CD14-positive monocyte (primary cell): ENCODE results near the gene TLX1. TPM values are rescaled to one million over a fixed set of nuclear protein-coding genes. Genes with fewer than 3 reads are reported as not detected.

Experiments
- DNase-seq, 3 donors: peaks; one replicate each; pipeline ENCODE4 v3.0.0-alpha.2; 2011 to 2022
- H2AFZ ChIP-seq: 2 replicates; pipeline ENCODE4 v1.6.0; 2012; ENCODE audit warnings: mild to moderate bottlenecking, low read depth, low read length, inconsistent platforms; ENCODE audit not compliant: insufficient read depth, poor library complexity, severe bottlenecking
- H3K27ac ChIP-seq, 2 donors: 1 replicate in 1 of 2; 2 replicates in 1 of 2; pipeline ENCODE4 v1.5.1; 2012 to 2013; ENCODE audit warnings: low read length in 2 of 2, control low read depth in 1 of 2, inconsistent platforms in 1 of 2, low read depth in 1 of 2, mild to moderate bottlenecking in 1 of 2
- H3K27me3 ChIP-seq, 2 donors: one replicate each; pipeline versions ENCODE4 v1.6.0 to v1.6.1; 2011 to 2013; ENCODE audit warnings: low read length in 2 of 2; ENCODE audit not compliant: control insufficient read depth in 2 of 2, insufficient read depth in 2 of 2
- H3K36me3 ChIP-seq, 2 donors: replicated peaks in 1 of 2; 1 replicate in 1 of 2; 2 replicates in 1 of 2; pipeline versions ENCODE4 v1.5.1 to v1.6.1; 2012 to 2013; ENCODE audit warnings: low read length in 2 of 2, control low read depth in 1 of 2, inconsistent platforms in 1 of 2, mild to moderate bottlenecking in 1 of 2; ENCODE audit not compliant: insufficient read depth in 2 of 2, control insufficient read depth in 1 of 2
- H3K4me1 ChIP-seq, 2 donors: 1 replicate in 1 of 2; 2 replicates in 1 of 2; pipeline versions ENCODE4 v1.5.1 to v1.6.1; 2012 to 2013; ENCODE audit warnings: low read length in 2 of 2, control low read depth in 1 of 2, inconsistent platforms in 1 of 2, mild to moderate bottlenecking in 1 of 2, moderate library complexity in 1 of 2; ENCODE audit not compliant: insufficient read depth in 2 of 2, control insufficient read depth in 1 of 2
- H3K4me2 ChIP-seq: replicated peaks from 2 replicates; pipeline ENCODE3; 2012; ENCODE audit warnings: low read length, moderate library complexity, mild to moderate bottlenecking; ENCODE audit not compliant: poor library complexity, severe bottlenecking; ENCODE audit errors: extremely low read depth
- H3K4me3 ChIP-seq, 3 experiments: fragments of 200-600 bp in 1 of 3; sonication (generic) in 1 of 3; replicated peaks in 1 of 3; 1 replicate in 2 of 3; 2 replicates in 1 of 3; pipeline ENCODE4 v1.5.1; 2011 to 2013; ENCODE audit warnings: low read length in 3 of 3, mild to moderate bottlenecking in 3 of 3, control low read depth in 2 of 3, low read depth in 2 of 3, inconsistent platforms in 1 of 3, moderate library complexity in 1 of 3
- H3K79me2 ChIP-seq: 2 replicates; pipeline ENCODE4 v1.6.0; 2012; ENCODE audit warnings: mild to moderate bottlenecking, control low read depth, inconsistent platforms, low read length, moderate library complexity; ENCODE audit not compliant: insufficient read depth
- H3K9ac ChIP-seq: 2 replicates; pipeline ENCODE4 v1.6.0; 2017; ENCODE audit warnings: low read length, mild to moderate bottlenecking; ENCODE audit not compliant: insufficient read depth, poor library complexity, severe bottlenecking
- H3K9me3 ChIP-seq, 2 donors: replicated peaks in 1 of 2; 1 replicate in 1 of 2; 2 replicates in 1 of 2; pipeline versions ENCODE4 v1.5.1 to v1.6.1; 2012 to 2013; ENCODE audit warnings: low read length in 2 of 2, control low read depth in 1 of 2; ENCODE audit not compliant: control insufficient read depth in 1 of 2, insufficient read depth in 1 of 2
- H4K20me1 ChIP-seq: 2 replicates; pipeline ENCODE4 v1.6.0; 2012; ENCODE audit warnings: mild to moderate bottlenecking, low read length, control low read depth, moderate library complexity; ENCODE audit not compliant: insufficient read depth
- H3K27ac Mint-ChIP-seq, 7 donors: one replicate each; pipeline ENCODE4 v1.8.0; 2020; ENCODE audit warnings: mild to moderate bottlenecking in 7 of 7, mixed read lengths in 7 of 7, moderate library complexity in 6 of 7, inconsistent platforms in 2 of 7
- H3K27me3 Mint-ChIP-seq, 3 donors: one replicate each; pipeline ENCODE4 v1.8.0; 2021 to 2022; ENCODE audit warnings: low read depth in 3 of 3, mild to moderate bottlenecking in 3 of 3, mixed read lengths in 3 of 3, moderate library complexity in 3 of 3, inconsistent platforms in 1 of 3
- H3K36me3 Mint-ChIP-seq, 2 donors: one replicate each; pipeline ENCODE4 v1.8.0; 2020; ENCODE audit warnings: mixed read lengths in 2 of 2, inconsistent platforms in 1 of 2, mild to moderate bottlenecking in 1 of 2
- H3K4me1 Mint-ChIP-seq: one replicate; pipeline ENCODE4 v1.8.0; 2020; ENCODE audit warnings: mild to moderate bottlenecking, mixed read lengths
- H3K4me3 Mint-ChIP-seq, 2 donors: one replicate each; pipeline ENCODE4 v1.8.0; 2020; ENCODE audit warnings: mild to moderate bottlenecking in 2 of 2, mixed read lengths in 2 of 2, moderate library complexity in 1 of 2
- H3K9me3 Mint-ChIP-seq, 7 donors: one replicate each; pipeline ENCODE4 v1.8.0; 2020 to 2022; ENCODE audit warnings: mixed read lengths in 7 of 7, mild to moderate bottlenecking in 6 of 7, moderate library complexity in 6 of 7, inconsistent platforms in 2 of 7
- WGBS: methylation state at CpG from one replicate; pipeline ENCODE4 v1.1.5; 2013; ENCODE audit warnings: missing lambda C conversion rate; ENCODE audit not compliant: insufficient coverage; 5-methylcytosine and 5-hydroxymethylcytosine counted together
- intact Hi-C, 2 donors: fragments of 100-400 bp; cut with micrococcal nuclease; formaldehyde crosslinking; loops; one replicate each; pipeline versions ENCODE4 v1.15.0 to v1.15.1; 2023
- polyA minus RNA-seq: library from RNA; depleted of rRNA, polyadenylated mRNA; stranded (reverse); fragments of >200 nt; gene quantifications from 2 replicates; pipeline ENCODE4 v1.2.3, GENCODE V29; 2012
- polyA plus RNA-seq, 3 donors: library from polyadenylated mRNA; depleted of rRNA in 1 of 3; unstranded in 2 of 3; stranded (reverse) in 1 of 3; fragments of 300-500 nt in 2 of 3; fragments of >200 nt in 1 of 3; fragmentation: Illumina TruSeq in 2 of 3; gene quantifications; 1 replicate in 2 of 3; 2 replicates in 1 of 3; pipeline ENCODE4 v1.2.3, GENCODE V29; 2012 to 2021
- total RNA-seq, 12 experiments: library from RNA in 1 of 12; stranded (reverse) in 1 of 12; fragments of 120-200 nt in 1 of 12; gene quantifications; one replicate each; pipeline ENCODE4 v1.2.4 and lab custom pipeline; 2013 to 2026; ENCODE audit warnings: mixed read lengths in 6 of 12, inconsistent platforms in 1 of 12
- TF ChIP-seq, protein P1 (sequence below): fragments of 200-600 bp; IDR thresholded peaks from one replicate; pipeline ENCODE4 v1.8.0; 2022; ENCODE audit warnings: antibody characterized with exemption, mild to moderate bottlenecking

TLX1 gene
- not detected for total RNA-seq (2013)
- not detected for polyA plus RNA-seq
- polyA minus RNA-seq = 0.69 TPM in 1 of 2 replicates, not detected in the other
- 0 to 0.75 (median 0) reads per million in 11 experiments for total RNA-seq (lab: John Stamatoyannopoulos, UW)

DNA sequence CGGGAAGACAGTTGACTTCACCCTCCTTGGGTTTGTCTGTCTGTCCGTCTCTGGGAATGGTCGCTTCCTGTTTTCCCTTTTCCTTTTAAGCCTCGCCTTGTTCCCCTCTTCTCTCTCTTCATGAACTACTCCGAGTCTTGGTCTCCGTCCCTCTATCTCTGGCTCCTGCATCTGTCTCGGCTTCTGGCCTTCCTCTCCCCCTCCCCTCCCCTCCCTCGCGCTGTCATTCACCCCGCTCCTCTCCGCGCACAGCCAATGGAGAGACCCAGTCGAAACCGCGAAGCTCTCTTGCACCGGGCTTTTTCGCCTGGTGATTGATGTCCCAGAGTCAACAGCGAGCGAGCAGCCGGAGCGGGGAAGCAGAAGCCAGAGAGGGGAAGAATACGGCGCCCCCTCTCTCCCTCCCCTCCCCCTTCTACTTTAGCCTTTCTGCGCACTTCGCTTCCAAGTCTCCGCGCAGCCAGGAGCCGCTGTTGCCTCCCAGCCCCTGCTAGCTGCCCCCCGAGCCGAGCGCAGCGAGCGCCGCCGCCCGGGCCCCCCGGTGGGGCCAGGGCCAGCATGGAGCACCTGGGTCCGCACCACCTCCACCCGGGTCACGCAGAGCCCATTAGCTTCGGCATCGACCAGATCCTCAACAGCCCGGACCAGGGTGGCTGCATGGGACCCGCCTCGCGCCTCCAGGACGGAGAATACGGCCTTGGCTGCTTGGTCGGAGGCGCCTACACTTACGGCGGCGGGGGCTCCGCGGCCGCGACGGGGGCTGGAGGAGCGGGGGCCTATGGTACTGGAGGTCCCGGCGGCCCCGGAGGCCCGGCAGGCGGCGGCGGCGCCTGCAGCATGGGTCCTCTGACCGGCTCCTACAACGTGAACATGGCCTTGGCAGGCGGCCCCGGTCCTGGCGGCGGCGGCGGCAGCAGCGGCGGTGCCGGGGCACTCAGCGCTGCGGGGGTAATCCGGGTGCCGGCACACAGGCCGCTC, at the start of gene TLX1:
Gene TLX1, plus strand, starts transcription at position 317 of the 978 bp plus-strand sequence. Its CDS starts 242 bp downstream, at position 559.
- no peak within 1 kb of the TSS for H3K9ac ChIP-seq
- H3K36me3 ChIP-seq = no peaks in the 10 kb centered on the region
- no peak within 1 kb of the TSS for H3K4me3 ChIP-seq
- no peaks in the 10 kb centered on the region for H3K79me2 ChIP-seq
- peaks cover 23% of the 10 kb centered on the region for H3K4me1 Mint-ChIP-seq
- peak within 1 kb of the TSS in 1 of 2 donors; percentile 86 for H3K4me3 Mint-ChIP-seq
- no peak within 1 kb of the TSS for H3K27ac Mint-ChIP-seq
- H4K20me1 ChIP-seq = no peaks in the 10 kb centered on the region
- peaks cover 14% of the 10 kb centered on the region in 2 donors for H3K4me1 ChIP-seq
- intact Hi-C loops = no loop called here
- H3K4me2 ChIP-seq = no peak within 1 kb of the TSS
- H3K9me3 ChIP-seq = peaks cover 3 to 48% of the 10 kb centered on the region in 2 donors
- peaks cover 86 to 96% of the 10 kb centered on the region in 2 donors for H3K27me3 ChIP-seq
- TF ChIP-seq, protein P1, sequence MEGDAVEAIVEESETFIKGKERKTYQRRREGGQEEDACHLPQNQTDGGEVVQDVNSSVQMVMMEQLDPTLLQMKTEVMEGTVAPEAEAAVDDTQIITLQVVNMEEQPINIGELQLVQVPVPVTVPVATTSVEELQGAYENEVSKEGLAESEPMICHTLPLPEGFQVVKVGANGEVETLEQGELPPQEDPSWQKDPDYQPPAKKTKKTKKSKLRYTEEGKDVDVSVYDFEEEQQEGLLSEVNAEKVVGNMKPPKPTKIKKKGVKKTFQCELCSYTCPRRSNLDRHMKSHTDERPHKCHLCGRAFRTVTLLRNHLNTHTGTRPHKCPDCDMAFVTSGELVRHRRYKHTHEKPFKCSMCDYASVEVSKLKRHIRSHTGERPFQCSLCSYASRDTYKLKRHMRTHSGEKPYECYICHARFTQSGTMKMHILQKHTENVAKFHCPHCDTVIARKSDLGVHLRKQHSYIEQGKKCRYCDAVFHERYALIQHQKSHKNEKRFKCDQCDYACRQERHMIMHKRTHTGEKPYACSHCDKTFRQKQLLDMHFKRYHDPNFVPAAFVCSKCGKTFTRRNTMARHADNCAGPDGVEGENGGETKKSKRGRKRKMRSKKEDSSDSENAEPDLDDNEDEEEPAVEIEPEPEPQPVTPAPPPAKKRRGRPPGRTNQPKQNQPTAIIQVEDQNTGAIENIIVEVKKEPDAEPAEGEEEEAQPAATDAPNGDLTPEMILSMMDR = no peak
- peaks cover 4 to 9% of the 10 kb centered on the region in 2 donors for H3K36me3 Mint-ChIP-seq
- H3K27ac ChIP-seq = no peak within 1 kb of the TSS
- H3K27me3 Mint-ChIP-seq = peaks cover 89 to 98% (median 94%) of the 10 kb centered on the region in 3 donors
- no peak for DNase-seq
- under 1% methylated on average over 70 of the region's 83 CpGs for WGBS
- H3K9me3 Mint-ChIP-seq = peaks cover 0 to 56% (median 21%) of the 10 kb centered on the region in 7 donors
- H2AFZ ChIP-seq = no peak within 1 kb of the TSS

DNA sequence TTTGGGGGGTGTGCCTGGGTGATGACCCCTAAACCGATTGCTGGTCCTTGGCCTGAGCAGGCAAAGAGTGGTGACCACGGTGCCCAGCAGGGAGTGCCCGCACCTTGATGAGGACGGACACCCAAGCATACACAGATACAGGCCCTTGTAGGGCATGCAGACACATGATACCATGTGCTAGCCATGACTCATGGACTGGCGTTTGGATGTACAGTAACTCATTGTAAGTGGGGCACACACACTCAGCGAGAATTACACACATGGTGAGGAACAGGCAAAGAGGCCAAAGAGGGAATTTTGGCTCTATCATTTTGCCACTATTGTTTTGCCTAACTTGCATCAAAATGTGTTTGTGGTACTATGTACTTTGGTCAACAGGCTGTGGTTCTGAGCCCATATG, 45.3 kb upstream of the TLX1 start:
- WGBS = 92% methylated on average over 6 of the region's 6 CpGs
- H3K9me3 ChIP-seq = no peaks in the 10 kb centered on the region
- H3K9ac ChIP-seq = no peak overlapping the region
- Mint-ChIP-seq H3K4me3 (no peak overlapping the region), H3K4me1 (no peaks in the 10 kb centered on the region), H3K36me3 (no peaks in the 10 kb centered on the region), H3K27ac (no peak overlapping the region), H3K27me3 (peaks cover 57 to 86% (median 60%) of the 10 kb centered on the region in 3 donors), H3K9me3 (peaks cover 0 to 2% (median 0%) of the 10 kb centered on the region in 7 donors)
- no peak for DNase-seq
- H4K20me1 ChIP-seq = no peaks in the 10 kb centered on the region
- peaks cover 23 to 80% of the 10 kb centered on the region in 2 donors for H3K27me3 ChIP-seq
- no peak overlapping the region for H3K4me3 ChIP-seq
- H3K27ac ChIP-seq = no peak overlapping the region
- TF ChIP-seq, protein P1 = no peak
- H3K36me3 ChIP-seq = no peaks in the 10 kb centered on the region
- H2AFZ ChIP-seq = no peak overlapping the region
- intact Hi-C loops = no loop called here
- H3K79me2 ChIP-seq = no peaks in the 10 kb centered on the region
- H3K4me1 ChIP-seq = no peaks in the 10 kb centered on the region
- no peak overlapping the region for H3K4me2 ChIP-seq
